ENCODE results near the gene WDR76. TPM values are rescaled to one million over a fixed set of nuclear protein-coding genes. Genes with fewer than 3 reads are reported as not detected.

Gene WDR76
- polyA plus RNA-seq, 1 of the 3 experiments (the other 2 are of a cell fraction), result 1.8 TPM

GRCh38 chr15:43799209-43799944, 27.4 kb upstream of the WDR76 start (continued):
- TF ChIP-seq MXI1 (IDR thresholded peaks at IDR 0.05; ENCODE audit: low read depth, low read length), result no peak
- TF ChIP-seq TAF1 (IDR thresholded peaks at IDR 0.05; ENCODE audit: borderline replicate concordance, low read depth, low read length), result no peak
- no peak for TF ChIP-seq CTCF (IDR thresholded peaks at IDR 0.05)
- TF ChIP-seq TEAD4 (IDR thresholded peaks at IDR 0.05; ENCODE audit: borderline replicate concordance, insufficient read depth), result no peak
- TF ChIP-seq IRF3 (IDR thresholded peaks at IDR 0.05; ENCODE audit: low read depth, low read length), result no peak
- TF ChIP-seq POLR2AphosphoS5 (IDR thresholded peaks at IDR 0.05; ENCODE audit: low read depth, low read length), result no peak
- no peak for TF ChIP-seq NFIC (IDR thresholded peaks at IDR 0.05; ENCODE audit: borderline replicate concordance)
- no peak for TF ChIP-seq PBX3 (IDR thresholded peaks at IDR 0.05)
- no peak for TF ChIP-seq ZBTB33 (IDR thresholded peaks at IDR 0.05; ENCODE audit: borderline replicate concordance, low read depth)
- TF ChIP-seq RAD21 (IDR thresholded peaks at IDR 0.05; ENCODE audit: low read length), result no peak
- TF ChIP-seq SIN3A (IDR thresholded peaks at IDR 0.05; ENCODE audit: borderline replicate concordance, low read depth, low read length), result no peak
- no peak for TF ChIP-seq RXRA (IDR thresholded peaks at IDR 0.05; ENCODE audit: borderline replicate concordance, low read depth)

- peaks cover 38% of the 10 kb centered on the region for H3K79me2 ChIP-seq (ENCODE audit: insufficient read depth)
- no peaks in the 10 kb centered on the region for H3K27me3 ChIP-seq (ENCODE audit: insufficient read depth)
- no peak for DNase-seq
- POLR2A ChIA-PET, result interaction anchor here (0.6 to 2.2 kb wide), 5 partner anchors 10 to 54 kb away, joined by 4 to 14 read pairs (median 5); partner anchors contain the start of genes MFAP1 and PDIA3
- peaks cover 3 to 14% of the 10 kb centered on the region in 2 experiments for H3K4me1 ChIP-seq (ENCODE audit: control insufficient read depth in 1 of 2, insufficient read depth in 2 of 2, low read depth in 1 of 2, low read length in 1 of 2)
- TF ChIP-seq RFX5 (IDR thresholded peaks at IDR 0.05; ENCODE audit: low read length) (no peak), MEF2A (IDR thresholded peaks at IDR 0.05; ENCODE audit: borderline replicate concordance, low read depth) (no peak), TAF1 (IDR thresholded peaks at IDR 0.05; ENCODE audit: borderline replicate concordance, low read depth, low read length) (no peak), GATA2 (CRISPR knock-in tag; IDR thresholded peaks at IDR 0.05) (no peak), FOXM1 (IDR thresholded peaks at IDR 0.05; ENCODE audit: low read depth) (no peak), MAX (IDR thresholded peaks at IDR 0.05; ENCODE audit: low read depth) (no peak)
- no peaks in the 10 kb centered on the region for H3K9me3 ChIP-seq
- H3K9me2 ChIP-seq, result no peaks in the 10 kb centered on the region
- H3K27ac ChIP-seq (ENCODE audit: low read depth in 2 of 2, low read length in 1 of 2), result peak within 1 kb of the TSS; percentile 71 to 92
- H4K20me1 ChIP-seq (ENCODE audit: insufficient read depth), result peaks cover 15% of the 10 kb centered on the region; the same call in 1 of the 2 replicates
- H3K4me3 ChIP-seq (ENCODE audit: low read depth in 2 of 2, low read length in 1 of 2), result peak within 1 kb of the TSS; percentile 90 to 94
- H3K4me2 ChIP-seq, result peak within 1 kb of the TSS; percentile 96
- H3K9ac ChIP-seq, result peak within 1 kb of the TSS; percentile 84
- peaks cover 45% of the 10 kb centered on the region for H3F3A ChIP-seq (replicated peaks; ENCODE audit: insufficient read depth)
- H3K36me3 ChIP-seq (replicated peaks in 1 of 2; ENCODE audit: control insufficient read depth in 1 of 2, insufficient read depth in 2 of 2, low read length in 1 of 2), result peaks cover 46 to 50% of the 10 kb centered on the region in 2 experiments
- CTCF ChIA-PET, result interaction anchor here (1.1 kb wide), 1 partner anchor 30 kb away, joined by 4 read pairs; no protein-coding TSS in a partner anchor
- WGBS (ENCODE audit: low lambda C conversion rate), result 97% methylated on average over 8 of the region's 8 CpGs
- H2AFZ ChIP-seq (ENCODE audit: low read depth), result peak within 1 kb of the TSS; percentile 83
These were observed 26.9 kb upstream of the WDR76 start, which contains the start of gene SERINC4 for GRCh38 chr15:43799945-43800285. SERINC4 (minus strand) TSS chr15:43800220; CDS start chr15:43799986, 234 bp downstream.

Measured in SK-N-SH (cell line).